ENCODE measurements around the gene EFHD1.
"Not testable (repeated sequence)": the region's sequence is repeated elsewhere in the genome, so short reads cannot be mapped to it uniquely, and the experiment has no call there.

The EFHD1 gene

DNA sequence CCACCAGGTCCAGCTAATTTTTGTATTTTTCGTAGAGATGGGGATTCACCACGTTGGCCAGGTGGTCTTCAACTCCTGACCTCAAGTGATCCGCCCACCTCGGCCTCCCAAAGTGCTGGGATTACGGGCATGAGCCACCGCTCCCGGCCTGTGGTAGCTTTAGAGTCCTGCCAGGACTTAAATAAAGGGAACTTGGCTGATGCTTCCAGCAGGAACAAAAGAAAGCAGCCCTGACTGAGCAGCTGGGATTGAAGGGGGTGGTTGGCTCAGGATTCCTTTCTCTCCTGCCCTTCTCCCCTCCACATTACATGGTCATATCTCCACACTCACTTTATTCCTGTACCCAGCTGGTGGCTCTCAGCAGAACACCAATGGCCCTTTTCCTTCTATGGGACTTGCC is 20.0 kb downstream of the EFHD1 start:
- DNase-seq = peak in 1 of 2 experiments; percentile 36

DNA sequence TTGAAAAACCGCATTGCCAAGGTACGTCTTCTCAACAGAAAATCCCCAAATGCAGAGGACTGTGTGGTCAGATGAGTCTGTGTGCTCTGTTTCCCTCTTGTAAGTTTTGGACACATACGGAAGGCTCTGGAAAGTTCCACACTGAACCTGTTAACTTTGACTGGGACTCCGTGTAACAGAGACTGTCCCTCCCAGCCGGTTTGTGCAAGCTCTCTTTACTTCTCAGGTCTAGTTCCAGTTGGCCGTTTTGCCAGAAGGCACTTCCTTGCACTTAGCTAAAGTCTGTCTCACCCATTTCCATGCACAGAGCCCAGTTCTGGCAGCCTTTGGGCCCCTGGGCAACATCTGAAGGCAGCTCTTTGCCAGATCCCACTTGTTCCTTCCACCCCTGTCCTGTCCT is 22.0 kb downstream of the EFHD1 start:
- no peak for DNase-seq

DNA sequence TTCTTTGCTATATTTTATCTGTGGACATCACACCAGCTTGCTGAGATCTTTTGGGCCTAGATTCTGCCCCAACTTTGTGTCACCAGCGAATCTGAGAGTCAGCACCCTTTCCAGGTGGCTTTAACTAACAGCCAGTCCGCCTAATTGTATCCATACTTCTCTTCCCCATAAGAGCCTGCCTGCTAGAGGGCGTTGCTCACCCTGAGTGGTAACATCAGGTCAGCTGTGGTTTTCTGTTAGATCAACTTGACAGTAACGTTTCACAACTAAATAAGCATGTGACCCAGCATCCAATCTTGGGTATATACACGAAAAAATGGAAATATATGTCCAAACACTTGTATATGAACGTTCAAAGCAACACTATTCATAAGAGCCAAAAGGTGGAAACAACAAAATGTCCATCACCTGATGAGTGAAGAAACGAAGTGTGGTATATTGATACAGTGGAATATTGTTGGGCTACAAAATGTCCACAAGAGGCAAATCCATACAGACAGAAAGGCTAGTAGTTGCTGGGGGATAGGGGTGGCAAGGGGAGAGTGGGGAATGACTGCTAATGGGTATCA is 24.9 kb downstream of the EFHD1 start:
- no peak for DNase-seq

DNA sequence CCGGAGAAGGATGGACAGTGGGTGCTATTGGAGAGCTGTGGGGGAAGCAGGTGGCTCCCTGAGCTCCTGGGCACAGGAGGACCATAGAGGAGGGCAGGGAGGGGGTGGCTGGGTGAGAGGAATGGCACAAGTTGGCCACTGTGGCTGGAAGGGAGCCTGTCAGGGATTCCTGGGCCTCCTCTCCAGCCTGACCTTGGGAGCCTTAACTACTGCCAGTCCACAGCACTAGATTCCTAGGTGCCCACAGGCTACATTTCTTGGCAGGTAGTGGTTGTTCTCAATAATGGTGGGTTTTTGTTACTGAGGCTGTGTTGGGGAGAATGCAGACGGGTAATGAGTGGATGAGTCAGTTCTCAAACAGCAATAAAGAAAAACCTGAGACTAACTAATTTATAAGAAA is 26.0 kb downstream of the EFHD1 start:
- no peak for DNase-seq

DNA sequence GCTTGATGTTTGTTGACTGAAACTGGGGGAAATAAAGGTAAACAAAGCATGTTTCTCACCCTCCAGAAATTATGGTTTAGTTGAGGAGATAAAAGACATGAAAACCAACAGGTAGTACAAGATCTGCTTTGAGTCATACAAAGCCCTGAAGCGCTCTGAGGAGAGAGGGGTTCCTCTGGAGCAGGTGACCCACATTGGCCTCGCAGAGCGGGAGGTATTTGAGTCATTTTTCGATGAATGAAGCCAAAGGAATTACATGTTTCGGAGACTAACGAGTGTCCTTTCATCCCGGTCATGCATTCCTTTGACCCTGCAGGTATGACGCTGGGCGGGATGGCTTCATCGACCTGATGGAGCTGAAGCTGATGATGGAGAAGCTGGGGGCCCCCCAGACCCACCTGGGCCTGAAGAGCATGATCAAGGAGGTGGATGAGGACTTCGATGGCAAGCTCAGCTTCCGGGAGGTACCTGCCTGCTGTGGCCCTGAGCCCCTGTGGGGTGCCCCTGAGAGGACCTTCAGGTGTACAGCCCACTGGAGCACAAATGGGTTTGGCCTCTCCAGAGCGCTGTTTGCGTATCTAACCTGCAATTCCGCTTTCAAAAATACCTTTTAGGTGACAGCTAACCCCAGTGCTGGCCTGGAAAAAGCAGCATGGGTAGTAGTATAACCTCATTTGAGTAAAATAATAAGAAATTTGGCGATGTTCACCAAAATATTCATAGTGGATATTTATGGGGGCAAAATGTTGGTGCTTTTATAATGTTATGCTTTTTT is 29.3 kb downstream of the EFHD1 start:
- no peak for DNase-seq

DNA sequence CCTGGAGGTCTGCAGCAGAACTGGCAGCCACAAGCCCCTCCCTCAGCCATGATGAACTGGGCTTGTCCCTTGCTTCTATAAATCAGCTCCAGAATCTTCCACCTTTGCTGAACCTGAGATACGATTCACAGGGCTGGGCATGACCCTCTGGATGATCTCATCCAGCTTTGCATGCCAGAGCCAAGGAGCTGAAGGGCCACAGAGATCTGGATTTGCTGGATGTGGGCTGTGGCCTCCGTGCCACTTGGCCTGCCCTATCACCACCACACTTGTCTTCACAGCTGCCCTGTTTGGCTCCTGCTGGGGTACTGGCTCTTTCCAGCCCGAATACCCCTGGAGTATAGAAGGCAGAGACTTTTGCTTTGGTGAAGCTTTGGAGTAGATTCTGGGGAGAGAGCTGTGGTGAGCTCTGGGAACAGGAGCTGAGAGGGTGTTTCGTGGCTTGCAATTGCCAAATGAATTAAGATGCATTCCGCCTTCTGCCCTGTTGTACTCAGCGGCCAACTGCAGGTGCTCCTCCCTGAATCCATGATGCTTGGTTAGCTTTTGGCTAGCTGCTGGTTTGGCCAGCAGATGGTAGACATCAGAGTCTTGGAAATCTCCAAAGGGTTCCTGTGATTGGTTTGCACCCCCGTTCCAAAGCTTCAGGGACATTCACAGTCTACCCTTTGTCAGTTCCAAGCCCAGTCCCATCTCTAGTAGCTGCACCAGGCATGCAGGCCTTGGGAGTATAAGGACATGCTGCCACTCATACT is 32.8 kb downstream of the EFHD1 start:
- peak in 1 of 2 experiments; percentile 55 for DNase-seq

DNA sequence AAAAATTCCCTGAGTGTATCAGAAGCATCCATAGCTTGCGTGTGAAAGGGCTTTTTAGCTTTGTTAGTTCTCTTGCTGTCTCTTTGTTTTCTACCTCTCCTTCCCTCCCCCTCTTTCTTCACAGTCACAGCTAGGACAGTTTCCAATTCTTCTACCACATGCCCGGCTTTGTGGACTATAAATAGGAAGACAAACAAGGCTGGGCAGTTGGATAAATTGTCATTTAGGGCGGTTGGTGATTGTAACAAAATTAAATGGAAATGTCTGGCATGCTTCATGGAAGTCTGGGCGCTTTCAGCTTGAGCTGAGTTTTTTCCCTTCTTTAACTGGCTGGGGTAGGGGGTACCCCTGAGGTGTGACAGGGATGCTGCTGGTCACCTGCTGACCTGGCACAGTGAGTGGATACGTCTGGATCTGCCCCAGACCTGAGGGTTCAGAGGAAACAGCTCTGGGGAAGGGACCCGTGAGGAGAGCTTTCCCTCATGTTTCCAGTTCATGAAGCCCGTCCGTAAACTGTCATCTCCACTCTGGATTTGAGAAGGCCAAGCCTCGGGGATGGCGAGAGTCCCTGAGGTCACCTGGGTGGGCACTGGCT is 34.7 kb downstream of the EFHD1 start:
- no peak for DNase-seq

DNA sequence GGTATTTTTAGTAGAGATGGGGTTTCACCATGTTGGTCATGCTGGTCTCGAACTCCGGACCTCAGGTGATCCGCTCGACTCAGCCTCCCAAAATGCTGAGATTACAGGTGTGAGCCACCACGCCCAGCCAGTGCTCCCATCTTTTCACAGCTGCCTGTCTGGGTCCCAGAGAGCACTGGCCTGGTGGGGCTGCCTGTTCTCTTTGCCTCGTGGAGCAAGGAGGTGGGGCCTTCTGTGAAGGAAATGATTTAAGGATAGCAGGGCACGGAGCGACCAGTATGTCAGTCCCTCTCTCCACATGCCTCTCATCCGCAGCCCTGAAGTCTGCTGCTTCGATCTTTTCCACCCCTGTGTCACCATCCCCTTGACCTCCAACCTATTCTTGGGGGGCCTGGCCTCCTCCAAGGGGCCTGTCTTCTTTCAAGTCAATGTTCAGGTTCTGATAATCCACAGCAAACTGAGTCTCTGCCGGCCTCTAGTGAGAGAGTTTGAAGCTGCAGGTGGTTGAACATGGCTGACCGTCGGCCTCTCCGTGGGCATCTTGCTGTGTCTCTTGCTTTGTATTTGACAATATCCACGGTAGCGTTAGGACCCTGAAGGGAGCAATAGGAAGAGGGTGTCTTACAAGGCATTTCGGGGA is 35.5 kb downstream of the EFHD1 start:
- no peak for DNase-seq

DNA sequence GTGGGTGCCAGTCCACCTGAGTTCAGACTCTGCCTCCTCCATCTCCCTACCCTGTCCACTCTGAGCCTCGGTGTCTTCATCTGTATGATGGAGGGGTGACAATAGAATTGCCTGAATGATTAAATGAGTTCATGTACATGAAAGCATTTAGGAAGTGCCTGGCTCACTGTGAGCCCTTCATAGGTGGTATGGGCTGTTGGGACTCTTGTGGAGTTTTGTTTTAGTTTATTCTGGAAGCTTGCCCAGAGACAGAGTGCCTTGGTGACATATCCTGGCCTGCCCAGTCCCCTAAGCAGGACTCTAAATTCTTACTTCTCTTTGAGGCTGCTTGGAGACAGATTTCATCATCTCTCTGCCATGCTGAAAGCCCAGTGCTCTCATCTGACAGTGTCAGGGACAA is 39.2 kb downstream of the EFHD1 start:
- DNase-seq = no peak

DNA sequence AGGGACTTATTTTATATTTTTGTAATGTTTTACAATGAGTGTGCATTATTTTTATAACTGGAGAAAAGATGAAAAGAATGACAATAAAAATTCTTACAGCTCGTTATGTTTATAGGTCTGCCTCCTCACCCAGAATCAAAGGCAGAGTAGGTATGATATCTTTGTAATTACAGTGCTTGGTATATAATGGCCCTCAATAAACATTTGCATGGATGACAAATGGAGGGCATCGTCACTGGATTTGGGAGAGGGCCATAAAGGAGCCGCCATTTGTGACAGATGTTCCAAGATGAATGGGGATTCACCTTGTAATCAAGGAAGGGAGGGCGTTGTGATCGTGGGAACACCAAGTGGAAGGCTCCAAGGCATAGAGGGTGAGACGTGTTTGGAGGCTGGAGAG is 41.1 kb downstream of the EFHD1 start:
- DNase-seq = no peak

DNA sequence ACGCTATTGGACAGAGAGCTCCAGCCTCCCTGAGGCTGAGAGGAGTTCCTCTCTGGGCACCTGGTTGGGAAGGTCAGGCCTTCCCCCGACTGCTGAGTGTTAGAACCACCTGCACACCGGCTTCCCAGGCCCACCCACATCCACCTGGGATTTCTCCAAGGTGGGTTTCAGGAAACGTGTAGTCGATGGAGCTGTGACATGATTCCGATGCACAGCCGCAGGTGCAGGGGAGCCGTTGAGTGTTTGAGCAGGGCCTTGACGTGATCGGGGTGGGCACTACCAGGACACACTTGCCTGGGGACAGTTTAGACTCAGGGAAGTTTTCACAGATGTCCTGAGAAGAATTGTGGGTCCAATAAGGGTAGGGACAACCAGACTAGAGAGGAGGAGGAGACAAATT is 42.0 kb downstream of the EFHD1 start:
- no peak for DNase-seq

DNA sequence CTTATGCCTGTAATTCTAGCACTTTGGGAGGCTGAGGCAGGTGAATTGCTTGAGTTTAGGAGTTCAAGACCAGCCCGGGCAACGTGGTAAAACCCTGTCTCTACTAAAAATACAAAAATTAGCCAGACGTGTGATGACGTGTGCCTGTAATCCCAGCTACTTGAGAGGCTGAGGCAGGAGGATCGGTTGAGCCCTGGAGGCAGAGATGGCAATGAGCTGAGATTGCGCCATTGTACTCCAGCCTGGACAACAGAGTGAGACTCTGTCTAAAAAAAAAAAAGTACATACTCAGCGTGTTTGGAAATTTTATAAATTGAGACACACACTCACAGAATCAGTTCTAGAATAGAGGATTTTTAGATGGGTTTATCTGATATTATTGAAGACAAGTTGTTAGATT is 46.6 kb downstream of the EFHD1 start:
- no peak for DNase-seq

DNA sequence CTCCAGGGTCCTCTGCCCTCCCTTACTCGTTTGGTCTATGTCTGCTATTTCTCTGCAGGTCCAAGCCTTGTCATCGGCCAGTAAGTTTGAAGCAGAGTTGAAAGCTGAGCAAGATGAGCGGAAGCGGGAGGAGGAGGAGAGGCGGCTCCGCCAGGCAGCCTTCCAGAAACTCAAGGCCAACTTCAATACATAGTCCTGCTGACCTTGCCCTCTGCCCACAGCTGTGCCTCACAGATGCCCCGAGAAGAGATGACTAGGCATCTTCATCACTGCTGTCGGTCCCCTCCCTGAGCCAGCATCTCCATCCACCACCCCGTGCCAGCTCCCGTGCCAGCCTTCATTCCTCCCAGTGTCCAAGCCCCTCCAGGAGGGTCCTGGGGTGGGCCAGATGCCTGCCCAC is 48.1 kb downstream of the EFHD1 start:
- no peak for DNase-seq

DNA sequence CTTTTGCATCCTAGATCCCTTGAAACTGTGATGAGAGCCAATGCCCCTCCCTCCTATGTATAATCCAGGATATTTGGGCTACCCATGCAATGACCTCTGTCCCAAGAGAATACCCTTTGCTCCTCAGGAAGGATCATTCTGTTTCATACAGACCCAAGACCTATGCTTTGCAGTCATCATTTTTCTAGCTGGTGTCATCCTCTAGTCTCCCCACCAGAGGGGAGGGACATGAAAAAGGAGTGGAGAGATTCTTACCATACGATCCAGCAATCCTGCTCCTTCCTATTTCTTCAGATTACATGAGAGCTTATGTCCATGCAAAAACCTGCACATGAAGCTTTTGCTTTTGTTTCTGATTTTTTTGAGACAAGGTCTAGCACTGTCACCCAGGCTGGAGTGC is 50.0 kb downstream of the EFHD1 start:
- no peak for DNase-seq

DNA sequence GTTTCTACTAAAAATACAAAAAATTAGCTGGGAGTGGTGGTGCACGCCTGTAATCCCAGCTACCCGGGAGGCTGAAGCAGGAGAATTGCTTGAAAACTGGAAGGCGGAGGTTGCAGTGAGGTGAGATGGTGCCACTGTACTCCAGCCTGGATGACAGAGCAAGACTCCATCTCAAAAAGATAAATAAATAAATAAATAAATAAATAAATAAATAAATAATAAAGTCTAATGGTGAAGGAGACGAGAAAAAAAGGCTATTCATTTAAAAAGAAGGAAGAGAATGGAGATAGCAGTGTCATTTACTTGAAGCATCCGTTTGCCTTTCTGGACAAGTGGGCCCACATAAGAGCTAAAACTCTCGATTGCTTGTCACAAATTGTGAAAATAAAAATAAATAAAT is 52.0 kb downstream of the EFHD1 start:
- DNase-seq = not testable (repeated sequence)

DNA sequence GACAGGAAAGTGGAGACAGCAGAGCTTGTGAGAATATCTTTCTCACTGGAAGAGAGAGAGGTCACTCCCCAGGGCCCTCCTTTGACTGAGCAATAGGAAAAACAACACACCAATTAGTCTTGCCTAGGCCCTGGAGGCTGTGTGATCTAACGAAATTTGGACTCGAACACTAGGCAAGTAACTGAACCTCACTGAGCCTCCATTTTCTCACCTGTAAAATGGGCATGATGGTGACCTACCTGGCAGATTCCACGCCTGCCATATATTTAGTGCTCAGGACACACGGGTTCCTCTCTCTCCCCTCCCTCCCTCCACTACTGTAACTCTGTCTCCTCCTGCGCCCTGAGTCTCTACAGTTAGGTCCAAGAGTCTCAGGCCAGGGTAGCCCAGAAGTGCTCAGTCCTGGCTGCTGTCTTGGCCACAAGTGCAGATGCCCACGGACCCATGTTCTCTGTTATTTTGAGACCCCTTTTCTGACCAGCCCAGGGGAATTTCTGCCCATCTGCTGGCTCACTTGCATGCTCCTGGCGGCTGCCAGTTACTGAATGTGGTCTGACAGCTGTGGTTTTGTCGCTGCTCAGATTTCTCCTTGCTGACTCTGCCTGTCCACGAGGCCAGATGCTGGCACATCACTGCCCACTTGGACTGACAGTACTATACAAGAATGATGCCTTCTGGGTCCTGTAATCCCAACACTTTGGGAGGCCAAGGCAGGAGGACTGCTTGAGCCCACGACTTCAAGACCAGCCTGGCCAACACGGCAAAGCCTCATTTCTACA is 54.2 kb downstream of the EFHD1 start:
- DNase-seq = peak in 1 of 2 experiments; percentile 67

DNA sequence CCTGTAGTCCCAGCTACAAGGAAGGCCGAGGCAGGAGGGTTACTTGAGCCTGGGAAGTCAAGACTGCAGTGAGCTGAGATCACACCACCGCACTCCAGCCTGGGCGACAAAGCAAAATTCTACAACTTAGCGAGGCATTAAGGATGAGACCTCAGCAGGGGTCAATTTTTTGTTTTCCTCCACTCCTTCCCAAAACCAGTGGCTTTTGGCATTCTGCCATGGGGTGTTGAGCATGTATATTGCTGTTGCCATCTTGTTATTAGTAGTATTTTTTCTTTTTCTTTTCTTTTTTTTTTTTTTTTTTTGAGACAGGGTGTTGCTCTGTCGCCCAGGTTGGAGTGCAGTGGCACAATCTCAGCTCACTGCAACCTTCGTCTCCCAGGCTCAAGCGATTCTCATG is 54.8 kb downstream of the EFHD1 start:
- peak in 1 of 2 experiments; percentile 52 for DNase-seq

DNA sequence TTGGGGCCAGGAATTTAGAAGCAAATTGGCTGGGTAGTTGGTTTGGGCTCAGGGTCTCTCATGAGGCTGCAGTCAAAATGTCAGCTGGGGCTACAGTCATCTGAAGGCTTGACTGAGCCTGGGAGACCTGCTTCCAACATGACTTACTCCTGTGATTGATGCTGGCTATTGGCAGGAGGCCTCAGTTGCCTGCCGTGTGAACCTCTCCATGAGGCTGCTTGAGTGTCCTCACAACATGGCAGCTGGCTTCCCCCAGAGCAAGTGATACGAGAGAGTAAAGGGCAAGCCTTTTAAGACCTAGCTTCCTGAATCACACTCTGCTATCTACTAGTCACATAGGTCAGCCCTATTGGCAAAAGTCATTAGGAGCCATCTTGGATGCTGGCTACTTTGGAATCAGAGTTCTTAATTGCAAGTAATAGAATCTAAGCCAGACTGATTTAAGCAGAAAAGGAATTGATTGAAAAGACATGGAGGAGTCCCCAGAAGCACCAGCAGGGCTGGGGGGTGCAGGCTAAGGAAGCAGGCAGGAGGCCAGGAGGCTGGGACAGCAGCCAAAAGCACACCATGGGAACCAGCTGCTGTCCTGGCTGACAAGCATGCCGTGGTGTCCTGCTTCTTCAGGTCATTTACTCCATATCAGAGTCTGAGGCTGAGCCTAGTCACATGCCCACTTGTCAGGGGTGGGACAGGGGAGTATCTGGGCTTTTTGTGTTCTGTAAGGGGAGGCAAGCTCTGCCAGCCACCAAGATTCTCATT is 55.9 kb downstream of the EFHD1 start:
- DNase-seq = peak; percentile 77 to 91

DNA sequence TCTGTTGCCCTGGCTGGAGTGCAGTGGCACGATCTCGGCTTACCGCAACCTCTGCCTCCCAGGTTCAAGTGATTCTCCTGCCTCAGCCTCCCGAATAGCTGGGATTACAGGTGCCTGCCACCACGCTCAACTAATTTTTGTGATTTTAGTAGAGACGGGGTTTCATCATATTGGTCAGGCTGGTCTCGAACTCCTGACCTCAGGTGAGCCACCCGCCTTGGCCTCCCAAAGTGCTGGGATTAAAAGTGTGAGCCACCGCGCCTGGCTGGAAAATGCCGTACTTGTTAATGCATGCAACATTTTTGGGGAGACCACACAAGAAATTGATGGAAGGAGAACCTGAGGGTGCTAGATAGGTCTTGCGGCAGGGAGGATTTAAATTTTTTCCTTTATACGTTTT is 57.7 kb downstream of the EFHD1 start:
- not testable (repeated sequence) for DNase-seq

DNA sequence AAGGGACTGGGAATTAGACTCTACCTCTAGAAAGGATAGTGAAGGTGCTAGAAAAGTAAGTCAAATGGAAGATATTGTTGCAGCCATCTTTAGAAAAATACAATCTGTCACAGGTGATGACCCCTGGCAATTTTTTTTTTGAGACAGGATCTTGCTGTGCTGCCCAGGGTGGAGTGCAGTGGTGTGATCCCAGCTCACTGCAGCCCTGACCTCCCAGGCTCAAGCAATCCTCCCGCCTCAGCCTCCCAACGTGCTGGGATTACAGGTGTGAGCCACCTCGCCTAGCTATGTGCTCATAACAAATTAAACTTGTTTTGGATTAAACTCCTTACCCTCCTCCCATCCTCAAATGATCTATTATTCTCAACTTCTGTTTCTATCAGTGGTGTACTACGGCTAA is 59.9 kb downstream of the EFHD1 start:
- DNase-seq = no peak

DNA sequence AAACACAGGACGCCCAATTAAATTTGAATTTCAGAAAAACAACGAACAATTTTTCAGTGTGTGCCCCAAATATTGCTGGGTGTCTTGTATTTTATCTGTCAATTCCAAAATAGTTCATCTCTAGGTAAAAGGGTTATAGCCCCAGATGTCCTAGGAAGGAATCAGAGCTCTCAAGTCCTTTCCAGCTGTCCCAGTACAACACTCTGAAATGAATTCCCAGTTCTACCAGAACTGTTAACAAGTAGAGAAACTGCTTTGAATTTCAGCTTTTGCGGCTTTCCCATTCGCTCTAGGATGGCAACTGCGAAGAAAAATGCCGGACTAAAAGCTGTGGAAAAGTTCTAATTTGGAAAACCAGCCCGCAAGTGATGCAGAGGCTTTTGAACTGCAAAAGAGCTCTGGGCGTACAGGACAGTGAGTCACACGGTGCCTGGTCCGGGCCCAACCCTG is 63.2 kb downstream of the EFHD1 start:
- no peak for DNase-seq

All from NCI-H446 (cell line).